Measurements from ENCODE around the gene PIP5K1C. TPM values are rescaled to one million over a fixed set of nuclear protein-coding genes. Genes with fewer than 3 reads are reported as not detected.

PIP5K1C gene
- total RNA-seq, 1 experiment from 2014 or later, result 13.3 TPM

- H3K4me3 Mint-ChIP-seq (ENCODE audit: unreplicated experiment), result peak overlapping the region; percentile 99
- peak overlapping the region; percentile 99 for H3K27ac Mint-ChIP-seq (ENCODE audit: low read depth, unreplicated experiment)
- TSS peak; percentile 7 for BruUV-seq (replicated peaks)
- peaks cover 18% of the 10 kb centered on the region for H3K36me3 Mint-ChIP-seq (ENCODE audit: insufficient read depth, unreplicated experiment)
- no peaks in the 10 kb centered on the region for H3K9me3 Mint-ChIP-seq (ENCODE audit: unreplicated experiment)
- intact Hi-C loops (cut with micrococcal nuclease), result no loop called here
- H3K4me1 Mint-ChIP-seq (ENCODE audit: insufficient read depth, unreplicated experiment), result peaks cover 14% of the 10 kb centered on the region
- no peak for DNase-seq (ENCODE audit: unreplicated experiment)
- CTCF ChIA-PET, result no interaction called here
- no peak for TF ChIP-seq CTCF (IDR thresholded peaks at IDR 0.05; ENCODE audit: unreplicated experiment)
- no peaks in the 10 kb centered on the region for H3K27me3 Mint-ChIP-seq (ENCODE audit: insufficient read depth, unreplicated experiment)
- POLR2A ChIA-PET, result interaction anchor here (0.9 to 1.0 kb wide), 2 partner anchors 34 to 69 kb away, joined by 3 read pairs; no protein-coding TSS in a partner anchor
Measured at GRCh38 chr19:3625996-3626472, 74.2 kb downstream of the PIP5K1C start.

- Mint-ChIP-seq H3K36me3 (ENCODE audit: insufficient read depth, unreplicated experiment) (peaks cover 26% of the 10 kb centered on the region), H3K27ac (ENCODE audit: low read depth, unreplicated experiment) (no peak overlapping the region), H3K4me3 (ENCODE audit: unreplicated experiment) (no peak overlapping the region), H3K27me3 (ENCODE audit: insufficient read depth, unreplicated experiment) (no peaks in the 10 kb centered on the region), H3K9me3 (ENCODE audit: unreplicated experiment) (no peaks in the 10 kb centered on the region), H3K4me1 (ENCODE audit: insufficient read depth, unreplicated experiment) (peaks cover 14% of the 10 kb centered on the region)
- CTCF ChIA-PET, result no interaction called here
- POLR2A ChIA-PET, result no interaction called here
- DNase-seq (ENCODE audit: unreplicated experiment), result no peak
- TF ChIP-seq CTCF (IDR thresholded peaks at IDR 0.05; ENCODE audit: unreplicated experiment), result no peak
- intact Hi-C loops (cut with micrococcal nuclease), result no loop called here
- BruUV-seq (replicated peaks), result no TSS peak
Measured at GRCh38 chr19:3623716-3624115, 76.6 kb downstream of the PIP5K1C start.

- BruUV-seq (replicated peaks), result no TSS peak
- peaks cover 14% of the 10 kb centered on the region for H3K4me1 Mint-ChIP-seq (ENCODE audit: insufficient read depth, unreplicated experiment)
- ChIA-PET POLR2A (no interaction called here), CTCF (no interaction called here)
- no peaks in the 10 kb centered on the region for H3K9me3 Mint-ChIP-seq (ENCODE audit: unreplicated experiment)
- intact Hi-C loops (cut with micrococcal nuclease), result no loop called here
- H3K27me3 Mint-ChIP-seq (ENCODE audit: insufficient read depth, unreplicated experiment), result no peaks in the 10 kb centered on the region
- no peak overlapping the region for H3K27ac Mint-ChIP-seq (ENCODE audit: low read depth, unreplicated experiment)
- no peak for TF ChIP-seq CTCF (IDR thresholded peaks at IDR 0.05; ENCODE audit: unreplicated experiment)
- DNase-seq (ENCODE audit: unreplicated experiment), result no peak
- no peak overlapping the region for H3K4me3 Mint-ChIP-seq (ENCODE audit: unreplicated experiment)
- peaks cover 26% of the 10 kb centered on the region for H3K36me3 Mint-ChIP-seq (ENCODE audit: insufficient read depth, unreplicated experiment)
Measured at GRCh38 chr19:3622224-3622623, 78.0 kb downstream of the PIP5K1C start.

GRCh38 chr19:3621689-3622088 lies 78.6 kb downstream of the PIP5K1C start:
- POLR2A ChIA-PET, result interaction anchor here (0.7 kb wide), 1 partner anchor 14 kb away, joined by 3 read pairs; no protein-coding TSS in a partner anchor
- intact Hi-C loops (cut with micrococcal nuclease), result no loop called here
- H3K27ac Mint-ChIP-seq (ENCODE audit: low read depth, unreplicated experiment), result no peak overlapping the region
- no peaks in the 10 kb centered on the region for H3K27me3 Mint-ChIP-seq (ENCODE audit: insufficient read depth, unreplicated experiment)
- CTCF ChIA-PET, result no interaction called here
- no peak for DNase-seq (ENCODE audit: unreplicated experiment)
- BruUV-seq (replicated peaks), result no TSS peak
- no peak for TF ChIP-seq CTCF (IDR thresholded peaks at IDR 0.05; ENCODE audit: unreplicated experiment)
- H3K36me3 Mint-ChIP-seq (ENCODE audit: insufficient read depth, unreplicated experiment), result peaks cover 26% of the 10 kb centered on the region
- H3K9me3 Mint-ChIP-seq (ENCODE audit: unreplicated experiment), result no peaks in the 10 kb centered on the region
- H3K4me3 Mint-ChIP-seq (ENCODE audit: unreplicated experiment), result no peak overlapping the region
- H3K4me1 Mint-ChIP-seq (ENCODE audit: insufficient read depth, unreplicated experiment), result peaks cover 9% of the 10 kb centered on the region

All from MCF 10A (cell line).